Mesenchymal stem cell (in vitro differentiated cells and primary cell): ENCODE results near the gene RAP1GAP2.
"Not testable (repeated sequence)": the region's sequence is repeated elsewhere in the genome, so short reads cannot be mapped to it uniquely, and the experiment has no call there.

ENCODE experiments used
- DNase-seq: peaks from one replicate; pipeline ENCODE4 v3.0.0-alpha.2; 2013
- H2AFZ ChIP-seq: one replicate; pipeline ENCODE4 v1.6.1; 2013; ENCODE audit warnings: low read depth, mild to moderate bottlenecking, control low read depth, inconsistent platforms, low read length, moderate library complexity
- H2AK5ac ChIP-seq: 2 replicates; pipeline ENCODE4 v1.6.1; 2013; ENCODE audit warnings: low read length, moderate library complexity, mild to moderate bottlenecking, inconsistent platforms; ENCODE audit not compliant: severe bottlenecking
- H2BK120ac ChIP-seq: one replicate; pipeline ENCODE4 v1.6.1; 2013; ENCODE audit warnings: low read depth, mild to moderate bottlenecking, inconsistent platforms, low read length, moderate library complexity
- H2BK12ac ChIP-seq, 2 experiments: one replicate each; pipeline ENCODE4 v1.6.1; 2013; ENCODE audit warnings: inconsistent platforms in 2 of 2, low read length in 2 of 2, mild to moderate bottlenecking in 2 of 2, moderate library complexity in 2 of 2, control low read depth in 1 of 2
- H2BK15ac ChIP-seq: one replicate; pipeline ENCODE4 v1.6.1; 2013; ENCODE audit warnings: mild to moderate bottlenecking, low read depth, inconsistent platforms; ENCODE audit not compliant: poor library complexity, severe bottlenecking
- H2BK5ac ChIP-seq: 2 replicates; pipeline ENCODE4 v1.6.1; 2013; ENCODE audit warnings: low read depth, mild to moderate bottlenecking, low read length, control low read depth, inconsistent platforms; ENCODE audit not compliant: poor library complexity, severe bottlenecking
- H3K14ac ChIP-seq, 2 experiments: one replicate each; pipeline ENCODE4 v1.6.1; 2013; ENCODE audit warnings: inconsistent platforms in 2 of 2, low read length in 2 of 2, control low read depth in 1 of 2, mild to moderate bottlenecking in 1 of 2, moderate library complexity in 1 of 2
- H3K18ac ChIP-seq, 2 experiments: one replicate each; pipeline ENCODE4 v1.6.1; 2013; ENCODE audit warnings: inconsistent platforms in 2 of 2, low read length in 2 of 2, control low read depth in 1 of 2, low read depth in 1 of 2, mild to moderate bottlenecking in 1 of 2
- H3K23ac ChIP-seq, 2 experiments: one replicate each; pipeline ENCODE4 v1.6.1; 2013; ENCODE audit warnings: inconsistent platforms in 2 of 2, low read length in 2 of 2, mild to moderate bottlenecking in 2 of 2, moderate library complexity in 2 of 2, control low read depth in 1 of 2
- H3K27ac ChIP-seq: 2 replicates; pipeline ENCODE4 v1.5.1; 2013; ENCODE audit warnings: mild to moderate bottlenecking, moderate library complexity, low read length, control low read depth, inconsistent platforms; ENCODE audit not compliant: poor library complexity, severe bottlenecking
- H3K27me3 ChIP-seq, 2 experiments: 2 replicates each; pipeline versions ENCODE4 v1.6.1 to v1.7.0; 2013; ENCODE audit warnings: low read length in 2 of 2, mild to moderate bottlenecking in 2 of 2, moderate library complexity in 2 of 2, control low read depth in 1 of 2, inconsistent platforms in 1 of 2; ENCODE audit not compliant: control insufficient read depth in 1 of 2, insufficient read depth in 1 of 2
- H3K36me3 ChIP-seq, 2 experiments: 2 replicates each; pipeline versions ENCODE4 v1.6.1 to v1.7.0; 2013; ENCODE audit warnings: low read length in 2 of 2, control low read depth in 1 of 2, inconsistent platforms in 1 of 2, low read depth in 1 of 2, mild to moderate bottlenecking in 1 of 2; ENCODE audit not compliant: insufficient read depth in 2 of 2, control insufficient read depth in 1 of 2
- H3K4ac ChIP-seq, 2 experiments: one replicate each; pipeline ENCODE4 v1.6.1; 2013; ENCODE audit warnings: inconsistent platforms in 2 of 2, low read length in 2 of 2, mild to moderate bottlenecking in 2 of 2, moderate library complexity in 2 of 2, control low read depth in 1 of 2, low read depth in 1 of 2
- H3K4me1 ChIP-seq: 2 replicates; pipeline ENCODE4 v1.6.1; 2013; ENCODE audit warnings: low read depth, low read length, control low read depth; ENCODE audit not compliant: control insufficient read depth, insufficient read depth
- H3K4me2 ChIP-seq: 2 replicates; pipeline ENCODE4 v1.6.1; 2013; ENCODE audit warnings: low read length, mild to moderate bottlenecking, inconsistent platforms; ENCODE audit not compliant: poor library complexity, severe bottlenecking
- H3K4me3 ChIP-seq, 2 experiments: 2 replicates each; pipeline versions ENCODE4 v1.5.1 to v1.7.0; 2013; ENCODE audit warnings: low read length in 2 of 2, mild to moderate bottlenecking in 2 of 2, control low read depth in 1 of 2, low read depth in 1 of 2; ENCODE audit not compliant: insufficient read depth in 1 of 2
- H3K79me1 ChIP-seq: replicated peaks from 2 replicates; pipeline ENCODE4 v1.6.1; 2013; ENCODE audit warnings: mild to moderate bottlenecking, control low read depth, low read length, inconsistent platforms; ENCODE audit not compliant: poor library complexity, severe bottlenecking
- H3K9ac ChIP-seq: 2 replicates; pipeline ENCODE4 v1.7.0; 2013; ENCODE audit warnings: mild to moderate bottlenecking, low read length, moderate library complexity
- H3K9me3 ChIP-seq: 2 replicates; pipeline ENCODE4 v1.7.0; 2013; ENCODE audit warnings: mild to moderate bottlenecking, low read length; ENCODE audit not compliant: control insufficient read depth
- H4K8ac ChIP-seq: one replicate; pipeline ENCODE4 v1.6.1; 2013; ENCODE audit warnings: inconsistent platforms, mild to moderate bottlenecking, low read length, moderate library complexity
- H4K91ac ChIP-seq: one replicate; pipeline ENCODE4 v1.6.1; 2013; ENCODE audit warnings: mild to moderate bottlenecking, low read length, inconsistent platforms
- WGBS: methylation state at CpG from one replicate; pipeline ENCODE4 v1.1.7; 2013; ENCODE audit warnings: mixed read lengths; 5-methylcytosine and 5-hydroxymethylcytosine counted together

The RAP1GAP2 gene

GRCh38 chr17:2888326-2888725 lies 92.1 kb downstream of the RAP1GAP2 start:
- Histone ChIP-seq H4K8ac (no peak overlapping the region), H3K14ac (no peak overlapping the region), H3K9me3 (no peaks in the 10 kb centered on the region), H4K91ac (no peak overlapping the region), H2BK15ac (no peak overlapping the region), H2AK5ac (no peak overlapping the region), H3K4me2 (no peak overlapping the region), H3K4me3 (no peak overlapping the region), H2BK12ac (no peak overlapping the region), H2BK5ac (no peak overlapping the region), H3K4ac (no peak overlapping the region), H3K4me1 (peaks cover 19% of the 10 kb centered on the region), H2AFZ (no peak overlapping the region), H3K79me1 (peaks cover 4% of the 10 kb centered on the region), H3K9ac (no peak overlapping the region), H3K36me3 (no peaks in the 10 kb centered on the region), H3K27me3 (peaks cover 0 to 12% of the 10 kb centered on the region in 2 experiments), H3K23ac (no peak overlapping the region), H3K27ac (no peak overlapping the region), H2BK120ac (no peak overlapping the region), H3K18ac (no peak overlapping the region)
- WGBS, result 93% methylated on average over 9 of the region's 9 CpGs
- no peak for DNase-seq

- H3K4me1 ChIP-seq, result peaks cover 14% of the 10 kb centered on the region
- H2BK5ac ChIP-seq, result no peak overlapping the region
- H3K4me2 ChIP-seq, result no peak overlapping the region
- H3K27me3 ChIP-seq, result peaks cover 0 to 7% of the 10 kb centered on the region in 2 experiments
- no peak overlapping the region for H3K9ac ChIP-seq
- H4K8ac ChIP-seq, result no peak overlapping the region
- H3K27ac ChIP-seq, result no peak overlapping the region
- H3K18ac ChIP-seq, result no peak overlapping the region
- H3K23ac ChIP-seq, result no peak overlapping the region
- no peak overlapping the region for H2BK120ac ChIP-seq
- no peak overlapping the region for H2BK12ac ChIP-seq
- H3K79me1 ChIP-seq, result peaks cover 9% of the 10 kb centered on the region
- H4K91ac ChIP-seq, result no peak overlapping the region
- no peak overlapping the region for H3K14ac ChIP-seq
- no peak for DNase-seq
- H3K9me3 ChIP-seq, result no peaks in the 10 kb centered on the region
- no peak overlapping the region for H2BK15ac ChIP-seq
- H3K4ac ChIP-seq, result no peak overlapping the region
- 83% methylated on average over 8 of the region's 8 CpGs for WGBS
- no peak overlapping the region for H2AK5ac ChIP-seq
- peaks cover 0 to 4% of the 10 kb centered on the region in 2 experiments for H3K36me3 ChIP-seq
- H2AFZ ChIP-seq, result no peak overlapping the region
- no peak overlapping the region for H3K4me3 ChIP-seq
Observed at GRCh38 chr17:2889256-2889655, 93.0 kb downstream of the RAP1GAP2 start.

GRCh38 chr17:2890778-2891177 lies 94.5 kb downstream of the RAP1GAP2 start:
- not testable (repeated sequence) for H4K91ac ChIP-seq, H2AK5ac ChIP-seq, H3K14ac ChIP-seq, H2BK15ac ChIP-seq, H2AFZ ChIP-seq, H3K18ac ChIP-seq, H3K27ac ChIP-seq, H3K4me2 ChIP-seq, H2BK120ac ChIP-seq, H3K36me3 ChIP-seq, H2BK12ac ChIP-seq, H4K8ac ChIP-seq, H2BK5ac ChIP-seq, H3K23ac ChIP-seq, H3K9me3 ChIP-seq, H3K4me3 ChIP-seq, H3K4me1 ChIP-seq, H3K27me3 ChIP-seq, H3K9ac ChIP-seq, H3K4ac ChIP-seq, DNase-seq
- WGBS, result 89% methylated on average over 8 of the region's 10 CpGs
- H3K79me1 ChIP-seq, result peaks cover 12% of the 10 kb centered on the region

- WGBS, result 66% methylated on average over 7 of the region's 8 CpGs
Observed at GRCh38 chr17:2892305-2892971, 96.2 kb downstream of the RAP1GAP2 start.

More at GRCh38 chr17:2892305-2892971, 96.2 kb downstream of the RAP1GAP2 start:
- no peak overlapping the region for H2BK5ac ChIP-seq
- H3K4me2 ChIP-seq, result no peak overlapping the region
- H3K14ac ChIP-seq, result no peak overlapping the region
- H2BK12ac ChIP-seq, result no peak overlapping the region
- H3K36me3 ChIP-seq, result peaks cover 0 to 11% of the 10 kb centered on the region in 2 experiments
- no peak overlapping the region for H3K18ac ChIP-seq
- no peaks in the 10 kb centered on the region for H3K9me3 ChIP-seq
- no peak overlapping the region for H2AK5ac ChIP-seq
- H3K9ac ChIP-seq, result no peak overlapping the region
- H3K4ac ChIP-seq, result no peak overlapping the region
- no peak overlapping the region for H3K23ac ChIP-seq
- H2AFZ ChIP-seq, result no peak overlapping the region
- H3K27ac ChIP-seq, result no peak overlapping the region
- H4K8ac ChIP-seq, result no peak overlapping the region
- no peak overlapping the region for H2BK120ac ChIP-seq
- peak; percentile 71 for DNase-seq
- no peak overlapping the region for H4K91ac ChIP-seq
- H3K4me3 ChIP-seq, result no peak overlapping the region
- H2BK15ac ChIP-seq, result no peak overlapping the region
- peaks cover 0 to 16% of the 10 kb centered on the region in 2 experiments for H3K27me3 ChIP-seq
- H3K4me1 ChIP-seq, result peaks cover 10% of the 10 kb centered on the region
- peaks cover 12% of the 10 kb centered on the region for H3K79me1 ChIP-seq
